ENCODE measurements around the gene UBE2J2.

Gene UBE2J2

GRCh38 chr1:1270813-1271212, 2.8 kb downstream of the UBE2J2 start:
- Histone ChIP-seq H3K36me3 (ENCODE audit: insufficient read depth, low read length) (peaks cover 9% of the 10 kb centered on the region; the same call in 1 of the 2 replicates), H3K9me3 (ENCODE audit: control insufficient read depth, insufficient read depth, low read length) (no peaks in the 10 kb centered on the region), H3K4me1 (ENCODE audit: insufficient read depth, low read length) (peaks cover 4% of the 10 kb centered on the region; the same call in 1 of the 2 replicates), H3K9ac (ENCODE audit: low read depth, low read length) (no peak overlapping the region)

- Histone ChIP-seq H3K36me3 (ENCODE audit: insufficient read depth, low read length) (peaks cover 13% of the 10 kb centered on the region), H3K4me1 (ENCODE audit: insufficient read depth, low read length) (peaks cover 4% of the 10 kb centered on the region; the same call in 1 of the 2 replicates), H3K9ac (ENCODE audit: low read depth, low read length) (no peak overlapping the region), H3K9me3 (ENCODE audit: control insufficient read depth, insufficient read depth, low read length) (no peaks in the 10 kb centered on the region)
These were observed 5.4 kb downstream of the UBE2J2 start for GRCh38 chr1:1268284-1268682.

GRCh38 chr1:1267488-1268283, 6.0 kb downstream of the UBE2J2 start:
- no peaks in the 10 kb centered on the region for H3K9me3 ChIP-seq (ENCODE audit: control insufficient read depth, insufficient read depth, low read length)
- no peak overlapping the region for H3K9ac ChIP-seq (ENCODE audit: low read depth, low read length)
- peaks cover 4% of the 10 kb centered on the region; the same call in 1 of the 2 replicates for H3K4me1 ChIP-seq (ENCODE audit: insufficient read depth, low read length)
- H3K36me3 ChIP-seq (ENCODE audit: insufficient read depth, low read length) = peaks cover 17% of the 10 kb centered on the region

GRCh38 chr1:1264868-1265272, 8.8 kb downstream of the UBE2J2 start:
- Histone ChIP-seq H3K4me1 (ENCODE audit: insufficient read depth, low read length) (no peaks in the 10 kb centered on the region; the same call in 1 of the 2 replicates), H3K9me3 (ENCODE audit: control insufficient read depth, insufficient read depth, low read length) (no peaks in the 10 kb centered on the region), H3K9ac (ENCODE audit: low read depth, low read length) (no peak overlapping the region), H3K36me3 (ENCODE audit: insufficient read depth, low read length) (peaks cover 26% of the 10 kb centered on the region)

DNA sequence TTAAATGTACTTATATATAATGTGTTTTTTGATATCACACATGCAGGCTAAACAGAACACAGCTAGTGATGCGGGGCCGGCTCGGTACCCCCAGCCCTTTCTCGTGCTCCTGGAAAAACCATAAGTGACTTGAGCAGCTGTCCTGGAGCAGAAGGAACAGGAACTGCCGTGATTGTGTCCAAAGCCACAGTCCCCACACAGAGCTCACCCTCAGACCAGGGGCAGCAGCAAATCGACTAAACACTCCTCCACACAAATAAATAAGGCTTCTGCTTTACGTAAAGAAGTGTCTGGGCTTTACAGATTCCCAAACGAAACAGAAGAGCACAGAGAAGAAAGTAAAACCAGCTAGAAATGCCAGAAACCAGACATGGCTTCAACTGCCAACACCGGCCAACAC, 9.6 kb downstream of the UBE2J2 start:
- H3K9me3 ChIP-seq (ENCODE audit: control insufficient read depth, insufficient read depth, low read length) = no peaks in the 10 kb centered on the region
- no peaks in the 10 kb centered on the region; the same call in 1 of the 2 replicates for H3K4me1 ChIP-seq (ENCODE audit: insufficient read depth, low read length)
- peaks cover 29% of the 10 kb centered on the region for H3K36me3 ChIP-seq (ENCODE audit: insufficient read depth, low read length)
- H3K9ac ChIP-seq (ENCODE audit: low read depth, low read length) = no peak overlapping the region

DNA sequence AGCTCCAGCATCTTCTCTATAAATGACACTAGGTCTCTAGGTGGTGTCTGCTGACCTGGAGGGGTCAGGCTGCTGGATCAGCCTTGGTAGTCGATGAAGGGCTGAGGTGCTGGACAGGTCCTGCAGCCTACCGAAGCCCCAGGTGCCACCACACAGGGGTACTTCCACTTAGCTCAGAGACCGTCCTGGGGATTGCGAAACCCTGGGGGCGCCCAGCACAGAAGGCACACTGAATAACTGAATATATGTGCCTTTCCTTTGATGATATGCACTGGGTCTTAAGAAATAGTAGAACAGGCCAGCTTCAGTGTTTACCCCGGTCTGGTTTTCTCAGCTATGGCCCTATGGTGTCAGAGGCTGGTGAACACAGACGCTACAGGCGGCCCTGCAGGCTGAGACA, 10.9 kb downstream of the UBE2J2 start:
- Histone ChIP-seq H3K4me1 (ENCODE audit: insufficient read depth, low read length) (peaks cover 6% of the 10 kb centered on the region; the same call in 1 of the 2 replicates), H3K9me3 (ENCODE audit: control insufficient read depth, insufficient read depth, low read length) (no peaks in the 10 kb centered on the region), H3K36me3 (ENCODE audit: insufficient read depth, low read length) (peaks cover 29% of the 10 kb centered on the region), H3K9ac (ENCODE audit: low read depth, low read length) (no peak overlapping the region)

DNA sequence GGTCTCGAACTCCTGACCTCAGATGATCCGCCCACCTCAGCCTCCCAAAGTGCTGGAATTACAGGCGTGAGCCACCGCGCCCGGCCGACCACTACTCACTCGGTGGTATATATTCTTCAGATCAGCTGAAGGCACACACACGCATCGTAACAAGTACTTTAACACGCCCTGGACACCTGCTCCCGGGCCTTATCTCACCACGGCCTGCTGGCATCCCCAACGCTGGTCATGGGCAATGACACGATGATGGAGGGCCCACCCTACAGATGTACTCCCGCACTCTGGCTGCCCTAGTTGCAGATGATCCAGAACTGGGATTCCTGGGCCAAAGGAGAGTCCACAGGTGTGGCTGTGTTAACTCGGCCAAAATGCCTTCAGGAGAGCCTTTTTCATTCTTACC, 11.6 kb downstream of the UBE2J2 start:
- no peaks in the 10 kb centered on the region for H3K9me3 ChIP-seq (ENCODE audit: control insufficient read depth, insufficient read depth, low read length)
- H3K4me1 ChIP-seq (ENCODE audit: insufficient read depth, low read length) = peaks cover 10% of the 10 kb centered on the region; the same call in 1 of the 2 replicates
- peaks cover 23% of the 10 kb centered on the region for H3K36me3 ChIP-seq (ENCODE audit: insufficient read depth, low read length)
- H3K9ac ChIP-seq (ENCODE audit: low read depth, low read length) = no peak overlapping the region

DNA sequence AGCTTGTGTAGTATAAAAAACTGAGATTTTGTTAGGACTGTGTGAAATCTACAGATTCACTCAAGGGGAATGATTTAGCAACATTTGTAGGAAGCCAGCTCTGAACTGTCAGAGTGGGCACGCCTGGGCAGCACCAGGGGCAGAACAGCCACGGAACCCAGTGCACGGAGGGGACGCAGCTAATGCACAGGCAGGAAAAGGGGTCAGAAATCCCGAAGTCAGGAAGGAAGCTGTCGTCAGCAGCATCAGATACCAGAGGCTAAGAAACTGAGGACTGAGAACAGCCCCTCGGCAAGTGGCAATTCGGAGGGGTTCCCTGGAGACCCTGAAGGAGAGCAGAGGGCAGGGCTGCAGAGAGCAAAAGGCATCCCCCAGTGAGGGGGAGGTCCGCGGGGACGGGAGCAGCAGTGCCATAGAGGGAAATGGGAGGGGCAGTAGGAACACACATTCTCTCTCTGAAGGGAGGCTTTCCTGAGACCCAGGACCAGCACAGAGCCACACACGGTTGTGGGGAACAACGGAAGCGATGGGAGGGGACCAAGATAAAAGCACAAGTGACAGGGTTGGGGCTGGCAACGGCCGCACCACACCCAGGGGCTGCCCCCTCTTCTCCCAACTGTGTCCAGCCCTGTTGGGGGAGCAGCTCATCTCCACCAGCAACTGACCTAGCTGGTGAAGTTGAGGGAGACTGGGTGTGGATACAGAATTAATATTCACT, 12.7 kb downstream of the UBE2J2 start:
- H3K36me3 ChIP-seq (ENCODE audit: insufficient read depth, low read length) = peaks cover 22% of the 10 kb centered on the region
- no peak overlapping the region for H3K9ac ChIP-seq (ENCODE audit: low read depth, low read length)
- H3K4me1 ChIP-seq (ENCODE audit: insufficient read depth, low read length) = peaks cover 10% of the 10 kb centered on the region; the same call in 1 of the 2 replicates
- no peaks in the 10 kb centered on the region for H3K9me3 ChIP-seq (ENCODE audit: control insufficient read depth, insufficient read depth, low read length)

DNA sequence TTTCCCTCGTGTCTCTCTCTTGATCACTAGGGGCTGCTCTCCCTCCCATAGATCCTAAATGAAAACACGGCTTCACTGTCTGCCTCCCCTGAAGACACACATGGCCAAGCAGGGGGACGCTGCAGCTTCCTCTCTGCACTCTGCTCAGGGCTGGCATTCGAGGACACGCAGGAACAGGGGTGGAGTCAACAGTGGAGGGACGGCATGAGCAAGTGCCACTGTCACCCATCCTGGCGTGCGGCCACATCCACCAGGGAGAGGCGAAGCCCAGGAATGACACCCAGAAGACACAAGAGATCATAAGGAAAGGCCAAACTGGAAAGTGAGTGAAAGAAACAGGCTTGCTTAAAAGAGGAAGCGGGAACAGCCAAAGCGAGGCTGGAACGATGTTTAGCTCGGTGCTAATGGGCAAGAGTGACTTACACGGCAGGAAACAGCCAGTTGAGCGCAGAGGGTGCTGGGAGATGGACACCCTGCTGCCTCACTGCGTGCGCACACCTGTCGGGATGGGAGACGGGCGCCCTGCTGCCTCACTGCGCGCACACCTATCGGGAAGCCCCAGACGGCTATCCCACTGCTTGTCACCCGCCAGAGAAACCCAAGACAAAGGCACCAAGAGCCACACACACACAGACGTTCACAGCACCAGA, 13.6 kb downstream of the UBE2J2 start:
- Histone ChIP-seq H3K36me3 (ENCODE audit: insufficient read depth, low read length) (peaks cover 24% of the 10 kb centered on the region), H3K9me3 (ENCODE audit: control insufficient read depth, insufficient read depth, low read length) (no peaks in the 10 kb centered on the region), H3K4me1 (ENCODE audit: insufficient read depth, low read length) (peaks cover 10% of the 10 kb centered on the region; the same call in 1 of the 2 replicates), H3K9ac (ENCODE audit: low read depth, low read length) (no peak overlapping the region)

DNA sequence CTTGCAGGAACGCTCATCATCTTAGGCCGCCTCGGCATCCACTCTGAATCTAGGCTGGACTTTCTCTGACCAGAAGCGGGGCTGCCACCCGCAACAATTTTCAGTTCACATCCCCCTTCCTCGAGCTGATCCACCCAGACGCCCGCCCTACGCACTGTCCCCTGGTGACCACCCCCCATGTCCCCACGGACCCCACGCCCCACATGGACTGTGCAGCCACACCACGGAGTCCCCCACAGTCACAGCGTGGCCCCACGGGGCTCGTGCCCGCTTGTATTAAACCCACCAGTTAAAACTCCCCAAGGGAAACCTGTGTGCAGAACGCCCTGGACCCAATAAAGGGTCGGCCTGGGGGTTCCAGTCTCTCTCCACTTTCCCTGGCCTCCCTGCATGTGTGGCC, 14.1 kb downstream of the UBE2J2 start:
- Histone ChIP-seq H3K9me3 (ENCODE audit: control insufficient read depth, insufficient read depth, low read length) (no peaks in the 10 kb centered on the region), H3K4me1 (ENCODE audit: insufficient read depth, low read length) (peaks cover 10% of the 10 kb centered on the region; the same call in 1 of the 2 replicates), H3K9ac (ENCODE audit: low read depth, low read length) (no peak overlapping the region), H3K36me3 (ENCODE audit: insufficient read depth, low read length) (peaks cover 29% of the 10 kb centered on the region)

GRCh38 chr1:1259119-1259488, 14.6 kb downstream of the UBE2J2 start:
- Histone ChIP-seq H3K9ac (ENCODE audit: low read depth, low read length) (no peak overlapping the region), H3K36me3 (ENCODE audit: insufficient read depth, low read length) (peaks cover 29% of the 10 kb centered on the region), H3K4me1 (ENCODE audit: insufficient read depth, low read length) (peaks cover 10% of the 10 kb centered on the region; the same call in 1 of the 2 replicates), H3K9me3 (ENCODE audit: control insufficient read depth, insufficient read depth, low read length) (no peaks in the 10 kb centered on the region)

- Histone ChIP-seq H3K9me3 (ENCODE audit: control insufficient read depth, insufficient read depth, low read length) (no peaks in the 10 kb centered on the region), H3K36me3 (ENCODE audit: insufficient read depth, low read length) (peaks cover 19% of the 10 kb centered on the region), H3K9ac (ENCODE audit: low read depth, low read length) (no peak overlapping the region), H3K4me1 (ENCODE audit: insufficient read depth, low read length) (peaks cover 10% of the 10 kb centered on the region; the same call in 1 of the 2 replicates)
These were observed 16.4 kb downstream of the UBE2J2 start for GRCh38 chr1:1256956-1257871.

DNA sequence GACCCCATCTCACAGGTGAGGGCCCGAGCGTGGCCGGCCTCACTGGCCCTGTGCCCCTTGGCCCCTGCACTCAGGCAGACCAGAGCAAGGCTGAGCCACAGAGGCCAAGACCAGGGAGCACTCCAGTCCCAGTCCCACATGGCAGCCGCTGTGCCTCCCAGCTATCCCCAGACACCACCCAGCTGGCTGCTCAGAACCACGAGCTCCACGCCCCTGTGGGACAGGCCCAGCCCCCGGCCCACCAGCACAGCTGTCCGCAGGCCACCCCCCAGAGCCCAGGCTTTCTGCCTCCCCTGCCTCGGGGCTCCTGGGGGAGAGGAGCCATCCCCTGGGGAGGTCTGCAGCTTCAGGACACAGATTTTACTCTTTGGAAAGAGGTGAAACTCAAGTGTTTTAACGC, 18.0 kb downstream of the UBE2J2 start:
- peaks cover 14% of the 10 kb centered on the region for H3K36me3 ChIP-seq (ENCODE audit: insufficient read depth, low read length)
- peaks cover 10% of the 10 kb centered on the region; the same call in 1 of the 2 replicates for H3K4me1 ChIP-seq (ENCODE audit: insufficient read depth, low read length)
- no peak overlapping the region for H3K9ac ChIP-seq (ENCODE audit: low read depth, low read length)
- H3K9me3 ChIP-seq (ENCODE audit: control insufficient read depth, insufficient read depth, low read length) = no peaks in the 10 kb centered on the region
